HEK293 (cell line): ENCODE measurements around the gene ENDOD1.
A peak's percentile ranks its signal among the peaks of the same experiment; 100 is the strongest.

Source experiments
- CTCF ChIA-PET: fragments of 350-600 bp; formaldehyde crosslinking; extraction: SDS; loops from one replicate; lab custom pipeline; 2021; ENCODE audit warnings: antibody characterized with exemption; lab: Yijun Ruan, JAX
- POLR2A ChIA-PET: fragments of 300-600 bp; formaldehyde crosslinking; extraction: SDS; loops from one replicate; lab custom pipeline; 2020; ENCODE audit warnings: antibody characterized with exemption, inconsistent platforms; lab: Yijun Ruan, JAX
- H3K27ac ChIP-seq: fragments of 200-500 bp; sonication (Bioruptor generic); 2 replicates; pipeline ENCODE4 v1.5.1; 2014; ENCODE audit warnings: low read depth, low read length, control low read depth, inconsistent platforms; ENCODE audit errors: extremely low read depth
- H3K36me3 ChIP-seq, 2 experiments: fragments of 200-500 bp in 1 of 2; sonication (Bioruptor generic) in 1 of 2; 1 replicate in 1 of 2; 2 replicates in 1 of 2; pipeline ENCODE4 v1.5.1; 2014 to 2017; ENCODE audit warnings: inconsistent platforms in 2 of 2, low read length in 2 of 2; ENCODE audit not compliant: control insufficient read depth in 2 of 2, insufficient read depth in 1 of 2
- H3K4me1 ChIP-seq: fragments of 200-500 bp; sonication (Bioruptor generic); 2 replicates; pipeline ENCODE4 v1.5.1; 2014; ENCODE audit warnings: mild to moderate bottlenecking, low read length, inconsistent platforms; ENCODE audit not compliant: control insufficient read depth, insufficient read depth
- H3K4me3 ChIP-seq: 2 replicates; pipeline ENCODE4 v1.5.1; 2011; ENCODE audit warnings: low read depth, mild to moderate bottlenecking, control low read depth, low read length, moderate library complexity
- H3K9me3 ChIP-seq: fragments of 200-500 bp; sonication (Bioruptor generic); 2 replicates; pipeline ENCODE4 v1.5.1; 2014; ENCODE audit warnings: low read depth, low read length, inconsistent platforms; ENCODE audit not compliant: control insufficient read depth, insufficient read depth
- BCL11A ChIP-seq: fragments of 450-650 bp; formaldehyde crosslinking; IDR thresholded peaks from 2 replicates; pipeline ENCODE4 v1.5.1; 2016; ENCODE audit warnings: low read depth, missing biosample characterization, missing genetic modification characterization
- HOXC10 ChIP-seq: sonication (generic); formaldehyde crosslinking; IDR thresholded peaks from 2 replicates; pipeline ENCODE4 v1.8.1; 2023; ENCODE audit warnings: mild to moderate bottlenecking, missing genetic modification reagents
- HOXD13 ChIP-seq: sonication (generic); formaldehyde crosslinking; IDR thresholded peaks from 2 replicates; pipeline ENCODE4 v1.8.0; 2022; ENCODE audit warnings: missing genetic modification reagents, borderline replicate concordance
- KLF9 ChIP-seq: fragments of 450-650 bp; formaldehyde crosslinking; IDR thresholded peaks from 2 replicates; pipeline ENCODE4 v1.5.1; 2016; ENCODE audit warnings: missing biosample characterization, missing genetic modification characterization, low read depth
- MZF1 ChIP-seq: fragments of 450-650 bp; formaldehyde crosslinking; IDR thresholded peaks from 2 replicates; pipeline ENCODE4 v1.5.1; 2017; ENCODE audit warnings: missing biosample characterization, missing genetic modification characterization, borderline replicate concordance
- TRIM28 ChIP-seq: IDR thresholded peaks from 2 replicates; pipeline ENCODE4 v1.6.1; 2011; ENCODE audit warnings: low read length, control low read depth, borderline replicate concordance
- WT1 ChIP-seq: fragments of 450-650 bp; formaldehyde crosslinking; IDR thresholded peaks from 2 replicates; pipeline ENCODE4 v1.5.1; 2016; ENCODE audit warnings: missing biosample characterization, missing genetic modification characterization
- YY2 ChIP-seq: fragments of 450-650 bp; formaldehyde crosslinking; IDR thresholded peaks from 2 replicates; pipeline ENCODE4 v1.5.1; 2016; ENCODE audit warnings: missing biosample characterization, missing genetic modification characterization
- ZBTB1 ChIP-seq: fragments of 450-650 bp; formaldehyde crosslinking; IDR thresholded peaks from 2 replicates; pipeline ENCODE4 v1.5.1; 2016; ENCODE audit warnings: missing biosample characterization, missing genetic modification characterization
- ZBTB7A ChIP-seq: fragments of 450-650 bp; formaldehyde crosslinking; IDR thresholded peaks from 2 replicates; pipeline ENCODE4 v1.5.1; 2016; ENCODE audit warnings: low read depth, missing biosample characterization, missing genetic modification characterization
- ZFHX2 ChIP-seq: fragments of 450-650 bp; formaldehyde crosslinking; conservative IDR thresholded peaks from 2 replicates; pipeline ENCODE4 v1.5.1; 2016; ENCODE audit warnings: missing biosample characterization, missing genetic modification characterization
- ZNF248 ChIP-seq: fragments of 450-650 bp; formaldehyde crosslinking; IDR thresholded peaks from 2 replicates; pipeline ENCODE4 v1.5.1; 2017; ENCODE audit warnings: missing biosample characterization, missing genetic modification characterization
- ZNF292 ChIP-seq: fragments of 450-650 bp; formaldehyde crosslinking; IDR thresholded peaks from 2 replicates; pipeline ENCODE4 v1.5.1; 2016; ENCODE audit warnings: low read depth, missing biosample characterization, missing genetic modification characterization, borderline replicate concordance
- ZNF324 ChIP-seq: fragments of 450-650 bp; formaldehyde crosslinking; IDR thresholded peaks from 2 replicates; pipeline ENCODE4 v1.5.1; 2016; ENCODE audit warnings: missing biosample characterization, missing genetic modification characterization
- ZNF350 ChIP-seq: fragments of 450-650 bp; formaldehyde crosslinking; IDR thresholded peaks from 2 replicates; pipeline ENCODE4 v1.5.0; 2017; ENCODE audit warnings: missing biosample characterization, mild to moderate bottlenecking, missing genetic modification characterization
- ZNF394 ChIP-seq: fragments of 450-650 bp; formaldehyde crosslinking; IDR thresholded peaks from 2 replicates; pipeline ENCODE4 v1.5.1; 2016; ENCODE audit warnings: missing biosample characterization, missing genetic modification characterization, mild to moderate bottlenecking, moderate library complexity, borderline replicate concordance
- ZNF548 ChIP-seq: fragments of 450-650 bp; formaldehyde crosslinking; IDR thresholded peaks from 2 replicates; pipeline ENCODE4 v1.5.1; 2016; ENCODE audit warnings: missing biosample characterization, missing genetic modification characterization
- ZNF768 ChIP-seq: fragments of 450-650 bp; formaldehyde crosslinking; IDR thresholded peaks from 2 replicates; pipeline ENCODE4 v1.5.1; 2018; ENCODE audit warnings: missing biosample characterization, mild to moderate bottlenecking, missing genetic modification characterization
- ZNF791 ChIP-seq: fragments of 450-650 bp; formaldehyde crosslinking; IDR thresholded peaks from 2 replicates; pipeline ENCODE4 v1.5.1; 2016; ENCODE audit warnings: missing biosample characterization, missing genetic modification characterization
- TF ChIP-seq, protein P1 (sequence below): fragments of 450-650 bp; formaldehyde crosslinking; IDR thresholded peaks from 2 replicates; pipeline ENCODE4 v1.5.1; 2017; ENCODE audit warnings: missing biosample characterization, missing genetic modification characterization
- TF ChIP-seq, protein P2 (sequence below): fragments of 450-650 bp; formaldehyde crosslinking; IDR thresholded peaks from 2 replicates; pipeline ENCODE4 v1.5.1; 2016; ENCODE audit warnings: missing biosample characterization, missing genetic modification characterization

Gene ENDOD1

DNA sequence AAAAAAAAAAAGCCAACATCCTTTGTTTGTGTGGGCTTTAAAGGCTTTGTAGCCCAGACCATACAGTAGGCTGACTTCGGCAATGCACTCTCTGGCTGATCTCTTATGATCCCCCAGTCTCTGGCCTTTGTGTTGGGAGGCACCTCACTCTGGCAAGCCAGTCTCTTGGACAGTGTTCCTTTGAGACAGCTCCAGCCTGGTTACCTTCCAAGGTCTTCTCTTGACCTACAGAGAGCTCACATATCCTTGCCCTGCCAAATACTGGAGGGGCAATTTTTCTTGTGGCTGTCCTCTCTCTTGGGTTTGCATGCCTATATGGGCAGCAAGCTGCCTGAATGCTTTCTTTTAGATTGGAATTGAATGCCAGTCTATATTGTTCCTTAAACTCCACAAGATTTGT is 71.6 kb downstream of the ENDOD1 start:
- TF ChIP-seq, protein P1, sequence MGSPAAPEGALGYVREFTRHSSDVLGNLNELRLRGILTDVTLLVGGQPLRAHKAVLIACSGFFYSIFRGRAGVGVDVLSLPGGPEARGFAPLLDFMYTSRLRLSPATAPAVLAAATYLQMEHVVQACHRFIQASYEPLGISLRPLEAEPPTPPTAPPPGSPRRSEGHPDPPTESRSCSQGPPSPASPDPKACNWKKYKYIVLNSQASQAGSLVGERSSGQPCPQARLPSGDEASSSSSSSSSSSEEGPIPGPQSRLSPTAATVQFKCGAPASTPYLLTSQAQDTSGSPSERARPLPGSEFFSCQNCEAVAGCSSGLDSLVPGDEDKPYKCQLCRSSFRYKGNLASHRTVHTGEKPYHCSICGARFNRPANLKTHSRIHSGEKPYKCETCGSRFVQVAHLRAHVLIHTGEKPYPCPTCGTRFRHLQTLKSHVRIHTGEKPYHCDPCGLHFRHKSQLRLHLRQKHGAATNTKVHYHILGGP (tag by site-specific recombination) = no peak
- TF ChIP-seq, protein P2, sequence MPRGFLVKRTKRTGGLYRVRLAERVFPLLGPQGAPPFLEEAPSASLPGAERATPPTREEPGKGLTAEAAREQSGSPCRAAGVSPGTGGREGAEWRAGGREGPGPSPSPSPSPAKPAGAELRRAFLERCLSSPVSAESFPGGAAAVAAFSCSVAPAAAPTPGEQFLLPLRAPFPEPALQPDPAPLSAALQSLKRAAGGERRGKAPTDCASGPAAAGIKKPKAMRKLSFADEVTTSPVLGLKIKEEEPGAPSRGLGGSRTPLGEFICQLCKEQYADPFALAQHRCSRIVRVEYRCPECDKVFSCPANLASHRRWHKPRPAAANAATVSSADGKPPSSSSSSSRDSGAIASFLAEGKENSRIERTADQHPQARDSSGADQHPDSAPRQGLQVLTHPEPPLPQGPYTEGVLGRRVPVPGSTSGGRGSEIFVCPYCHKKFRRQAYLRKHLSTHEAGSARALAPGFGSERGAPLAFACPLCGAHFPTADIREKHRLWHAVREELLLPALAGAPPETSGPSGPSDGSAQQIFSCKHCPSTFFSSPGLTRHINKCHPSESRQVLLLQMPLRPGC (tag by site-specific recombination) = no peak
- TF ChIP-seq HOXC10 (no peak), HOXD13 (no peak), ZNF350 (tag by site-specific recombination) (no peak), ZNF768 (tag by site-specific recombination) (no peak), WT1 (tag by site-specific recombination) (no peak), ZNF324 (no peak), ZFHX2 (tag by site-specific recombination) (no peak), KLF9 (no peak), BCL11A (tag by site-specific recombination) (no peak), YY2 (no peak), ZNF548 (tag by site-specific recombination) (no peak), ZBTB1 (no peak), TRIM28 (no peak), ZBTB7A (no peak)
- TF ChIP-seq, all 188 proteins: peak for 0
- H3K27ac ChIP-seq = no peak overlapping the region
- POLR2A ChIA-PET = interaction anchor here (1.0 kb wide), 1 partner anchor 70 kb away, joined by 3 read pairs; the partner anchor contains the start of gene SESN3

DNA sequence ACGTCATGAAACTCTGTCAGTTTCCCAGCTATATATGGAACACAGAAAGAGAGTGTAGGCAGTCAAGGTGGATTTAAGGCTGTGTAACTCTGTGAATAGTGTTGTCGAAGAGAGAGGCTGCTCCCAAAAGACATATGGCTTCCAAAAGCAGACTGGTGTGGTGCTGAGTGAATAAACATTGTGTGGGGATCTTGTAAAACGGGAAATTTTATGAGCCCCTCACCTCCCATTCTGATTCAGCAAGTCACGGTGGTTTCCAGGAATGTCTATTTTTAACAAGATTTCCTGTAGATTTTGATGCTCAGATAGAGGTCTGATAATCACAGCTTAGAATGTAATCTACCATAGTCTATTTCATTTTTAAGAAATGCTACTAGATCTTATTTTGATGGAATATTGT is 73.5 kb downstream of the ENDOD1 start:
- Histone ChIP-seq H3K4me3 (no peak overlapping the region), H3K9me3 (no peaks in the 10 kb centered on the region), H3K27ac (no peak overlapping the region), H3K36me3 (peaks cover 0 to 2% of the 10 kb centered on the region in 2 experiments; a peak in 1 of 3 replicates), H3K4me1 (no peaks in the 10 kb centered on the region)
- ChIA-PET POLR2A (interaction anchor here (1.2 kb wide), 1 partner anchor 68 kb away, joined by 3 read pairs; the partner anchor contains the start of gene SESN3), CTCF (interaction anchor here (1.6 to 2.3 kb wide), 2 partner anchors 8 to 531 kb away, joined by 3 to 9 read pairs; no protein-coding TSS in a partner anchor)
- TF ChIP-seq ZNF791 (tag by site-specific recombination) (no peak), ZNF394 (tag by site-specific recombination) (no peak), ZNF292 (no peak), BCL11A (tag by site-specific recombination) (no peak), MZF1 (tag by site-specific recombination) (peak; percentile 82; the same call in 1 of the 2 replicates), YY2 (no peak), ZNF248 (tag by site-specific recombination) (no peak)
- TF ChIP-seq, protein P1 (tag by site-specific recombination) = no peak

More for the DNA sequence above, 71.6 kb downstream of the ENDOD1 start:
- no peaks in the 10 kb centered on the region for H3K36me3 ChIP-seq
- no peak overlapping the region for H3K4me3 ChIP-seq
- CTCF ChIA-PET = interaction anchor here (1.1 to 1.4 kb wide), 2 partner anchors 11 to 544 kb away, joined by 4 read pairs; no protein-coding TSS in a partner anchor
- H3K9me3 ChIP-seq = no peaks in the 10 kb centered on the region
- no peaks in the 10 kb centered on the region for H3K4me1 ChIP-seq
